ENCODE measurements around the gene ANKH. TPM values are rescaled to one million over a fixed set of nuclear protein-coding genes. Genes with fewer than 3 reads are reported as not detected.

Gene ANKH
- total RNA-seq, 8 experiments from 2014 or later, result 4.6 to 57.0 (median 13.0) TPM

- WGBS, 10 experiments, result 8 to 83% (median 56%) methylated on average over 1 to 2 of the region's 2 CpGs; no CpG with 5 or more reads in 1 of the 10 experiments
- in situ Hi-C loops (cut with MboI; ENCODE audit: low pct_unique_long_range_greater_than_20kb in 2 of 9, low sequenced_read_pairs in 9 of 9, unreplicated experiment in 9 of 9), result loop anchor here in 2 of 9 experiments (25.0 kb wide), 1 partner anchor 295 kb away; no protein-coding TSS in a partner anchor
- ATAC-seq (replicated peaks in 6 of 8), result no peak
- Histone ChIP-seq H3K4me3 (no peak overlapping the region), H3K4me1 (replicated peaks in 1 of 2) (no peaks in the 10 kb centered on the region), H3K27ac (no peak overlapping the region)
Measured at GRCh38 chr5:14656898-14657297, 214.7 kb downstream of the ANKH start.

GRCh38 chr5:14655146-14655741 lies 216.3 kb downstream of the ANKH start:
- in situ Hi-C loops (cut with MboI; ENCODE audit: low pct_unique_long_range_greater_than_20kb in 2 of 9, low sequenced_read_pairs in 9 of 9, unreplicated experiment in 9 of 9), result loop anchor here in 2 of 9 experiments (25.0 kb wide), 1 partner anchor 293 kb away; no protein-coding TSS in a partner anchor
- H3K4me3 ChIP-seq, result no peak overlapping the region
- no peaks in the 10 kb centered on the region for H3K4me1 ChIP-seq (replicated peaks in 1 of 2)
- 29 to 100% (median 50%) methylated on average over 1 to 4 of the region's 4 CpGs for WGBS, 10 experiments
- no peak for ATAC-seq (replicated peaks in 6 of 8)
- H3K27ac ChIP-seq, result no peak overlapping the region

Other genes starting within 250 kb of the ANKH start
- gene OTULIN, start 207.1 kb downstream of the ANKH start, total RNA-seq, result 10 to 100 TPM in 7 of 8 experiments, 1 to 10 TPM in 1; 8.4 to 22.2 (median 11.7) TPM